Measurements from ENCODE around the gene RPRM. TPM values are rescaled to one million over a fixed set of nuclear protein-coding genes. Genes with fewer than 3 reads are reported as not detected.
"Not testable (repeated sequence)": the region's sequence is repeated elsewhere in the genome, so short reads cannot be mapped to it uniquely, and the experiment has no call there.

RPRM gene
- total RNA-seq, 1 experiment from 2014 or later = not detected

GRCh38 chr2:153455403-153455802, 23.2 kb downstream of the RPRM start:
- POLR2A ChIA-PET (ENCODE audit: low non-redundant PET) = no interaction called here
- H3K27ac ChIP-seq (ENCODE audit: low read depth, low read length, poor library complexity, severe bottlenecking) = no peak overlapping the region
- no peak overlapping the region for H3K4me3 ChIP-seq (ENCODE audit: low read depth, low read length, poor library complexity, severe bottlenecking)
- intact Hi-C loops (cut with micrococcal nuclease; ENCODE audit: unreplicated experiment) = no loop called here
- H3K27me3 ChIP-seq (replicated peaks; ENCODE audit: insufficient read depth, low read depth, low read length, poor library complexity) = peaks cover 37% of the 10 kb centered on the region
- CTCF ChIA-PET = no interaction called here
- no peaks in the 10 kb centered on the region for H3K9me3 ChIP-seq (ENCODE audit: low read depth, low read length, poor library complexity, severe bottlenecking)
- H3K36me3 ChIP-seq (ENCODE audit: insufficient read depth, low read length, poor library complexity, severe bottlenecking) = no peaks in the 10 kb centered on the region
- no peaks in the 10 kb centered on the region for H3K4me1 ChIP-seq (ENCODE audit: insufficient read depth, low read length, poor library complexity, severe bottlenecking)
- TF ChIP-seq EZH2 (IDR thresholded peaks at IDR 0.05; ENCODE audit: borderline replicate concordance, low read depth, low read length, poor library complexity, severe bottlenecking) = no peak
- TF ChIP-seq, protein P1, sequence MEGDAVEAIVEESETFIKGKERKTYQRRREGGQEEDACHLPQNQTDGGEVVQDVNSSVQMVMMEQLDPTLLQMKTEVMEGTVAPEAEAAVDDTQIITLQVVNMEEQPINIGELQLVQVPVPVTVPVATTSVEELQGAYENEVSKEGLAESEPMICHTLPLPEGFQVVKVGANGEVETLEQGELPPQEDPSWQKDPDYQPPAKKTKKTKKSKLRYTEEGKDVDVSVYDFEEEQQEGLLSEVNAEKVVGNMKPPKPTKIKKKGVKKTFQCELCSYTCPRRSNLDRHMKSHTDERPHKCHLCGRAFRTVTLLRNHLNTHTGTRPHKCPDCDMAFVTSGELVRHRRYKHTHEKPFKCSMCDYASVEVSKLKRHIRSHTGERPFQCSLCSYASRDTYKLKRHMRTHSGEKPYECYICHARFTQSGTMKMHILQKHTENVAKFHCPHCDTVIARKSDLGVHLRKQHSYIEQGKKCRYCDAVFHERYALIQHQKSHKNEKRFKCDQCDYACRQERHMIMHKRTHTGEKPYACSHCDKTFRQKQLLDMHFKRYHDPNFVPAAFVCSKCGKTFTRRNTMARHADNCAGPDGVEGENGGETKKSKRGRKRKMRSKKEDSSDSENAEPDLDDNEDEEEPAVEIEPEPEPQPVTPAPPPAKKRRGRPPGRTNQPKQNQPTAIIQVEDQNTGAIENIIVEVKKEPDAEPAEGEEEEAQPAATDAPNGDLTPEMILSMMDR (conservative IDR thresholded peaks at IDR 0.05; ENCODE audit: low read depth, low read length) = no peak
- DNase-seq (ENCODE audit: low spot score) = no peak
- no TSS peak for BruUV-seq (replicated peaks)

GRCh38 chr2:153451611-153452010, 27.0 kb downstream of the RPRM start:
- no peaks in the 10 kb centered on the region for H3K4me1 ChIP-seq (ENCODE audit: insufficient read depth, low read length, poor library complexity, severe bottlenecking)
- no peaks in the 10 kb centered on the region for H3K9me3 ChIP-seq (ENCODE audit: low read depth, low read length, poor library complexity, severe bottlenecking)
- CTCF ChIA-PET = no interaction called here
- BruUV-seq (replicated peaks) = no TSS peak
- no peak for DNase-seq (ENCODE audit: low spot score)
- POLR2A ChIA-PET (ENCODE audit: low non-redundant PET) = no interaction called here
- H3K27me3 ChIP-seq (replicated peaks; ENCODE audit: insufficient read depth, low read depth, low read length, poor library complexity) = peaks cover 3% of the 10 kb centered on the region
- no peaks in the 10 kb centered on the region for H3K36me3 ChIP-seq (ENCODE audit: insufficient read depth, low read length, poor library complexity, severe bottlenecking)
- H3K4me3 ChIP-seq (ENCODE audit: low read depth, low read length, poor library complexity, severe bottlenecking) = no peak overlapping the region
- TF ChIP-seq, protein P1 (conservative IDR thresholded peaks at IDR 0.05; ENCODE audit: low read depth, low read length) = no peak
- TF ChIP-seq EZH2 (IDR thresholded peaks at IDR 0.05; ENCODE audit: borderline replicate concordance, low read depth, low read length, poor library complexity, severe bottlenecking) = no peak
- intact Hi-C loops (cut with micrococcal nuclease; ENCODE audit: unreplicated experiment) = no loop called here
- H3K27ac ChIP-seq (ENCODE audit: low read depth, low read length, poor library complexity, severe bottlenecking) = no peak overlapping the region

DNA sequence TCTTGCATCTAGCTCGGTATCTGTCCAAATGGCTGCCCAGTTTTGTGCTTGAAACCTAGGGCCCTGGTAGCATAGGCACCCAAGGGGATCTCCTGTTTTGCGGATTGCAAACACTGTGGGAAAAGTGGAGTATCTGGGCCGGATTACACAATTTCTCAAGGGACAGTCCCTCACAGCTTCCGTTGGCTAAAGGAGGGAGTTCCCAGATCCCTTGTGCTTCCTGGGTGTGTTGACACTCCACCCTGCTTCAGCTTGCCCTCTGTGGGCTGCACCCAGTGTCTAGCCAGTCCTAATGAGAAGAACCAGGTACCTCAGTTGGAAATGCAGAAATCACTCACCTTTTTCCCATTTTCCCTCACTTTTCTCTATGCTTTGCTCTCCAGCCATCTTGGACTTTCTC, 35.5 kb downstream of the RPRM start:
- Histone ChIP-seq H3K4me3 (ENCODE audit: low read depth, low read length, poor library complexity, severe bottlenecking) (no peak overlapping the region), H3K9me3 (ENCODE audit: low read depth, low read length, poor library complexity, severe bottlenecking) (no peaks in the 10 kb centered on the region), H3K27me3 (replicated peaks; ENCODE audit: insufficient read depth, low read depth, low read length, poor library complexity) (no peaks in the 10 kb centered on the region), H3K27ac (ENCODE audit: low read depth, low read length, poor library complexity, severe bottlenecking) (no peak overlapping the region), H3K4me1 (ENCODE audit: insufficient read depth, low read length, poor library complexity, severe bottlenecking) (no peaks in the 10 kb centered on the region), H3K36me3 (ENCODE audit: insufficient read depth, low read length, poor library complexity, severe bottlenecking) (no peaks in the 10 kb centered on the region)
- ChIA-PET CTCF (no interaction called here), POLR2A (ENCODE audit: low non-redundant PET) (no interaction called here)
- DNase-seq (ENCODE audit: low spot score) = no peak
- no peak for TF ChIP-seq EZH2 (IDR thresholded peaks at IDR 0.05; ENCODE audit: borderline replicate concordance, low read depth, low read length, poor library complexity, severe bottlenecking)
- TF ChIP-seq, protein P1 (conservative IDR thresholded peaks at IDR 0.05; ENCODE audit: low read depth, low read length) = no peak
- BruUV-seq (replicated peaks) = no TSS peak
- intact Hi-C loops (cut with micrococcal nuclease; ENCODE audit: unreplicated experiment) = no loop called here

DNA sequence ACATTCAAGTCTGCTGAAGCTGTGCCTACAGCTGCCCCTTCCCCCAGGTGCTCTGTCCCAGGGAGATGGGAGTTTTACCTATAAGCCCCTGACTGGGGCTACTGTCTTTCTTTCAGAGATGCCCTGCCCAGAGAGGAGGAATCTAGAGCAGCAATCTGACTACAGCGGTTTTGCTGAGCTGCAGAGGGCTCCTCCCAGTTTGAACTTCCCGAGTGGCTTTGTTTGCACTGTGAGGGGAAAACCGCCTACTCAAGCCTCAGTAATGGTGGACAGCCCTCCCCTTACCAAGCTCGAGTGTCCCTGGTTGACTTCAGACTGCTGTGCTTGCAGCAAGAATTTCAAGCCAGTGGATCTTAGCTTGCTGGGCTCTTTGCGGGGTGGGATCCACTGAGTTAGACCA, 35.9 kb downstream of the RPRM start:
- H3K4me3 ChIP-seq (ENCODE audit: low read depth, low read length, poor library complexity, severe bottlenecking); BruUV-seq (replicated peaks); DNase-seq (ENCODE audit: low spot score); H3K27ac ChIP-seq (ENCODE audit: low read depth, low read length, poor library complexity, severe bottlenecking); intact Hi-C loops (cut with micrococcal nuclease; ENCODE audit: unreplicated experiment); H3K4me1 ChIP-seq (ENCODE audit: insufficient read depth, low read length, poor library complexity, severe bottlenecking); H3K9me3 ChIP-seq (ENCODE audit: low read depth, low read length, poor library complexity, severe bottlenecking); POLR2A ChIA-PET (ENCODE audit: low non-redundant PET); H3K36me3 ChIP-seq (ENCODE audit: insufficient read depth, low read length, poor library complexity, severe bottlenecking); H3K27me3 ChIP-seq (replicated peaks; ENCODE audit: insufficient read depth, low read depth, low read length, poor library complexity); CTCF ChIA-PET: not testable (repeated sequence)

- H3K4me1 ChIP-seq (ENCODE audit: insufficient read depth, low read length, poor library complexity, severe bottlenecking); POLR2A ChIA-PET (ENCODE audit: low non-redundant PET); intact Hi-C loops (cut with micrococcal nuclease; ENCODE audit: unreplicated experiment); CTCF ChIA-PET; H3K27me3 ChIP-seq (replicated peaks; ENCODE audit: insufficient read depth, low read depth, low read length, poor library complexity); DNase-seq (ENCODE audit: low spot score); H3K4me3 ChIP-seq (ENCODE audit: low read depth, low read length, poor library complexity, severe bottlenecking); H3K27ac ChIP-seq (ENCODE audit: low read depth, low read length, poor library complexity, severe bottlenecking); H3K36me3 ChIP-seq (ENCODE audit: insufficient read depth, low read length, poor library complexity, severe bottlenecking); BruUV-seq (replicated peaks); H3K9me3 ChIP-seq (ENCODE audit: low read depth, low read length, poor library complexity, severe bottlenecking): not testable (repeated sequence)
These were observed 38.5 kb downstream of the RPRM start for GRCh38 chr2:153440090-153440489.

Measured in A673 (cell line).